GM12878 (cell line): ENCODE results near the gene TMBIM6. TPM values are rescaled to one million over a fixed set of nuclear protein-coding genes. Genes with fewer than 3 reads are reported as not detected.

Source experiments
- ATAC-seq: fragments of 200-7000 bp; cut with Tn5 transposase; 3 replicates; pipeline ENCODE4 v1.9.1; 2020; ENCODE audit warnings: mild to moderate bottlenecking, moderate library complexity
- BruUV-seq: library from RNA; stranded (reverse); fragments of 400-500 nt; replicated peaks from 2 replicates; lab custom pipeline; 2021; lab: Mats Ljungman, UMichigan
- CTCF ChIA-PET: fragments of 300-600 bp; sonication (Branson Sonifier 250); formaldehyde crosslinking; extraction: SDS; loops from one replicate; lab custom pipeline; 2021; ENCODE audit warnings: inconsistent platforms; lab: Yijun Ruan, JAX
- POLR2A ChIA-PET: fragments of 350-600 bp; formaldehyde crosslinking; extraction: SDS; loops from one replicate; lab custom pipeline; 2021; ENCODE audit warnings: inconsistent platforms; lab: Charles Lee
- RAD21 ChIA-PET: fragments of 300-600 bp; sonication (Branson Sonifier 250); formaldehyde crosslinking; loops from one replicate; lab custom pipeline; 2023; ENCODE audit warnings: antibody characterized with exemption; ENCODE audit not compliant: unreplicated experiment; lab: Charles Lee
- SMC1A ChIA-PET: fragments of 300-600 bp; sonication (Branson Sonifier 250); formaldehyde crosslinking; loops from one replicate; lab custom pipeline; 2023; ENCODE audit not compliant: unreplicated experiment, uncharacterized antibody; lab: Charles Lee
- DNase-seq: peaks from one replicate; pipeline ENCODE4 v3.0.0-alpha.2; 2011; ENCODE audit warnings: low read depth, low spot score
- FAIRE-seq: peaks from 3 replicates; lab custom pipeline; 2011; peaks lifted over from hg19 to GRCh38; lab: Jason Lieb, UNC
- H2AFZ ChIP-seq: 2 replicates; pipeline ENCODE4 v1.6.0; 2011; ENCODE audit warnings: low read depth, low read length, control low read depth; ENCODE audit not compliant: control insufficient read depth
- H3K27ac ChIP-seq: 2 replicates; pipeline ENCODE4 v1.5.1; 2011; ENCODE audit warnings: control low read depth; ENCODE audit not compliant: control insufficient read depth, insufficient read depth
- H3K27me3 ChIP-seq, 2 experiments: replicated peaks in 1 of 2; 2 replicates each; pipeline versions ENCODE4 v1.6.0 to v1.6.1; 2011; ENCODE audit warnings: low read length in 1 of 2; ENCODE audit not compliant: control insufficient read depth in 2 of 2, insufficient read depth in 2 of 2
- H3K36me3 ChIP-seq, 2 experiments: 2 replicates each; pipeline ENCODE4 v1.5.1; 2011; ENCODE audit warnings: low read length in 1 of 2; ENCODE audit not compliant: control insufficient read depth in 2 of 2, insufficient read depth in 2 of 2
- H3K4me1 ChIP-seq: 2 replicates; pipeline ENCODE4 v1.6.1; 2011; ENCODE audit warnings: mild to moderate bottlenecking, low read length, moderate library complexity, mixed read lengths; ENCODE audit not compliant: control insufficient read depth, insufficient read depth
- H3K4me2 ChIP-seq: 2 replicates; pipeline ENCODE4 v1.6.0; 2011; ENCODE audit warnings: control low read depth; ENCODE audit not compliant: control insufficient read depth, insufficient read depth
- H3K4me3 ChIP-seq: fragments of 200-600 bp; sonication (generic); 2 replicates; pipeline ENCODE4 v1.5.1; 2016
- H3K79me2 ChIP-seq: 2 replicates; pipeline ENCODE4 v1.6.0; 2011; ENCODE audit warnings: low read length; ENCODE audit not compliant: control insufficient read depth, insufficient read depth
- H3K9ac ChIP-seq: 2 replicates; pipeline ENCODE4 v1.8.0; 2011; ENCODE audit warnings: low read length, control low read depth, mixed read lengths; ENCODE audit not compliant: control insufficient read depth, insufficient read depth
- H3K9me3 ChIP-seq: replicated peaks from 3 replicates; pipeline ENCODE4 v1.5.1; 2011; ENCODE audit warnings: mild to moderate bottlenecking, low read length; ENCODE audit not compliant: control insufficient read depth, insufficient read depth
- H4K20me1 ChIP-seq: 2 replicates; pipeline ENCODE4 v1.6.0; 2011; ENCODE audit not compliant: control insufficient read depth, insufficient read depth
- CBX3 ChIP-seq: fragments of 200-600 bp; sonication (generic); IDR thresholded peaks from 2 replicates; pipeline ENCODE4 v1.6.1; 2016; ENCODE audit warnings: low read depth, borderline replicate concordance
- CBX5 ChIP-seq: sonication (generic); IDR thresholded peaks from 2 replicates; pipeline ENCODE4 v1.6.1; 2016; ENCODE audit warnings: low read depth, moderate library complexity, mild to moderate bottlenecking, inconsistent platforms
- CHD2 ChIP-seq: IDR thresholded peaks from 2 replicates; pipeline ENCODE4 v1.6.1; 2011; ENCODE audit warnings: low read depth, low read length, improper control_type of control experiment, borderline replicate concordance
- E2F4 ChIP-seq: IDR thresholded peaks from 2 replicates; pipeline ENCODE4 v1.6.1; 2012; ENCODE audit warnings: low read depth, low read length, improper control_type of control experiment
- ETV6 ChIP-seq, 2 experiments: fragments of 450-650 bp in 1 of 2; IDR thresholded peaks in 1 of 2; conservative IDR thresholded peaks in 1 of 2; 2 replicates each; pipeline ENCODE4 v1.6.1; 2014; ENCODE audit warnings: antibody characterized with exemption in 1 of 2, borderline replicate concordance in 1 of 2, low read depth in 1 of 2, mild to moderate bottlenecking in 1 of 2, moderate library complexity in 1 of 2
- MEF2B ChIP-seq: fragments of 450-650 bp; IDR thresholded peaks from 2 replicates; pipeline ENCODE4 v1.6.1; 2018; ENCODE audit warnings: mild to moderate bottlenecking, moderate library complexity; ENCODE audit not compliant: partially characterized antibody, poor library complexity, severe bottlenecking
- MTA2 ChIP-seq: fragments of 450-650 bp; IDR thresholded peaks from 2 replicates; pipeline ENCODE4 v1.6.1; 2016; ENCODE audit warnings: low read depth, mild to moderate bottlenecking, moderate library complexity
- MYB ChIP-seq: fragments of 150-350 bp; IDR thresholded peaks from 2 replicates; pipeline ENCODE4 v1.6.1; 2014; ENCODE audit warnings: mild to moderate bottlenecking, low read depth, low read length, borderline replicate concordance
- NRF1 ChIP-seq: conservative IDR thresholded peaks from 2 replicates; pipeline ENCODE4 v1.6.1; 2011; ENCODE audit warnings: mild to moderate bottlenecking, low read depth, low read length, improper control_type of control experiment
- PML ChIP-seq: IDR thresholded peaks from 2 replicates; pipeline ENCODE4 v1.6.1; 2012; ENCODE audit warnings: low read length, inconsistent platforms
- REST ChIP-seq: IDR thresholded peaks from 2 replicates; pipeline ENCODE4 v1.6.1; 2012; ENCODE audit warnings: mild to moderate bottlenecking, low read depth, low read length
- SREBF2 ChIP-seq: IDR thresholded peaks from 2 replicates; pipeline ENCODE4 v1.6.1; 2012; ENCODE audit warnings: mild to moderate bottlenecking, low read length
- SUPT20H ChIP-seq: IDR thresholded peaks from 2 replicates; pipeline ENCODE4 v1.6.1; 2011; ENCODE audit warnings: low read depth, mild to moderate bottlenecking, low read length, moderate library complexity, borderline replicate concordance; ENCODE audit not compliant: control insufficient read depth
- SUZ12 ChIP-seq: fragments of 200-600 bp; sonication (generic); IDR thresholded peaks from one replicate; pipeline ENCODE4 v1.6.1; 2018; ENCODE audit warnings: antibody characterized with exemption, mild to moderate bottlenecking; ENCODE audit not compliant: unreplicated experiment
- ZNF24 ChIP-seq: fragments of 450-650 bp; IDR thresholded peaks from 2 replicates; pipeline ENCODE4 v1.6.1; 2017; ENCODE audit warnings: antibody characterized with exemption, mild to moderate bottlenecking
- WGBS: methylation state at CpG from one replicate; pipeline ENCODE4 v1.1.6; 2016; ENCODE audit warnings: low lambda C conversion rate; ENCODE audit not compliant: insufficient replicate concordance, insufficient coverage; ENCODE audit errors: missing lambda C conversion rate; 5-methylcytosine and 5-hydroxymethylcytosine counted together
- in situ Hi-C: fragments of 300-500 bp; cut with MboI; formaldehyde crosslinking; loops from 9 replicates; pipeline ENCODE4 v1.14.3; 2018; ENCODE audit warnings: mixed read lengths
- intact Hi-C: fragments of 100-400 bp; cut with micrococcal nuclease; formaldehyde crosslinking; loops from one replicate; pipeline ENCODE4 v1.14.2; 2022; ENCODE audit not compliant: unreplicated experiment
- polyA plus RNA-seq, 11 experiments: library from polyadenylated mRNA; depleted of rRNA in 4 of 11; unstranded in 6 of 11; stranded (reverse) in 5 of 11; fragments of >200 nt; fragmentation: Nextera tagmentation in 4 of 11; fragmentation: Illumina TruSeq in 1 of 11; extraction: Ambion mirVana in 4 of 11; extraction: Trizol in 1 of 11; gene quantifications; 1 replicate in 1 of 11; 2 replicates in 10 of 11; pipeline versions ENCODE4 v1.2.1 to v1.2.3, GENCODE V29; 2011 to 2016; ENCODE audit warnings: inconsistent platforms in 2 of 11, missing spikeins in 2 of 11, low read depth in 1 of 11
- total RNA-seq, 4 experiments: library from RNA; depleted of rRNA in 3 of 4; stranded (reverse); fragments of >200 nt in 3 of 4; fragmentation: Illumina TruSeq in 1 of 4; extraction: Trizol in 1 of 4; gene quantifications; 2 replicates each; pipeline versions ENCODE4 v1.2.1 to v1.2.3, GENCODE V29; 2013 to 2021

Gene TMBIM6
- total and polyA plus RNA-seq, 10 of the 15 experiments (the other 5 are each of a cell fraction or from before 2014, with no cell fraction given): 224 to 1,192 (median 379) TPM

- TF ChIP-seq E2F4 (no peak), REST (no peak)
These were observed 53.7 kb downstream of the TMBIM6 start (continued) for GRCh38 chr12:49794811-49795653.

GRCh38 chr12:49795654-49796105 is 54.3 kb downstream of the TMBIM6 start:
- Histone ChIP-seq H3K9me3 (no peaks in the 10 kb centered on the region), H3K36me3 (peaks cover 0 to 3% of the 10 kb centered on the region in 2 experiments; a peak in 2 of 4 replicates), H3K27ac (no peak overlapping the region), H4K20me1 (no peaks in the 10 kb centered on the region), H3K4me1 (no peaks in the 10 kb centered on the region), H3K4me3 (no peak overlapping the region), H3K79me2 (no peaks in the 10 kb centered on the region), H3K27me3 (no peaks in the 10 kb centered on the region), H3K9ac (no peak overlapping the region), H2AFZ (no peak overlapping the region), H3K4me2 (no peak overlapping the region)
- CTCF ChIA-PET: interaction anchor here (0.7 to 1.2 kb wide), 3 partner anchors 13 to 304 kb away, joined by 3 to 4 read pairs (median 3); no protein-coding TSS in a partner anchor
- TF ChIP-seq PML: no peak
- no peak for TF ChIP-seq CBX5
- no peak for TF ChIP-seq SUZ12
- TF ChIP-seq MTA2: no peak
- TF ChIP-seq SREBF2: no peak
- TF ChIP-seq ZNF24: no peak
- no peak for TF ChIP-seq SUPT20H
- TF ChIP-seq CHD2: no peak
- TF ChIP-seq MYB: no peak
- no peak for TF ChIP-seq NRF1
- no peak for TF ChIP-seq CBX3
- TF ChIP-seq MEF2B: no peak
- TF ChIP-seq ETV6 (conservative IDR thresholded peaks at IDR 0.05 in 1 of 2, IDR thresholded peaks at IDR 0.05 in 1 of 2; ENCODE audit: borderline replicate concordance in 1 of 2, low read depth in 1 of 2): no peak
- BruUV-seq: no TSS peak
- 68% methylated on average over 12 of the region's 12 CpGs for WGBS
- FAIRE-seq: no peak
- POLR2A ChIA-PET: no interaction called here
- no peak for ATAC-seq
- in situ Hi-C loops: no loop called here
- DNase-seq: no peak
- intact Hi-C loops: no loop called here
- SMC1A ChIA-PET: no interaction called here
- RAD21 ChIA-PET: interaction anchor here (1.3 kb wide), 1 partner anchor 54 kb away, joined by 3 read pairs; the partner anchor contains the start of gene TMBIM6
